Endodermal cell (in vitro differentiated cells): ENCODE measurements around the gene INPP5B. TPM values are rescaled to one million over a fixed set of nuclear protein-coding genes. Genes with fewer than 3 reads are reported as not detected.
A peak's percentile ranks its signal among the peaks of the same experiment; 100 is the strongest.
"Not testable (repeated sequence)": the region's sequence is repeated elsewhere in the genome, so short reads cannot be mapped to it uniquely, and the experiment has no call there.

Experiments used
- DNase-seq: peaks from one replicate; pipeline ENCODE4 v3.0.0-alpha.2; 2017
- H3K27ac ChIP-seq: 2 replicates; pipeline ENCODE4 v1.5.1; 2013; ENCODE audit warnings: mild to moderate bottlenecking, low read depth, low read length, moderate library complexity
- H3K27me3 ChIP-seq: 2 replicates; pipeline ENCODE4 v1.6.1; 2013; ENCODE audit warnings: mild to moderate bottlenecking, low read length, moderate library complexity; ENCODE audit not compliant: insufficient read depth, control insufficient read depth, poor library complexity, severe bottlenecking
- H3K36me3 ChIP-seq: 2 replicates; pipeline ENCODE4 v1.7.0; 2013; ENCODE audit warnings: mild to moderate bottlenecking, low read length, moderate library complexity; ENCODE audit not compliant: control insufficient read depth, insufficient read depth
- H3K4me1 ChIP-seq: one replicate; pipeline ENCODE4 v1.7.0; 2013; ENCODE audit warnings: low read length; ENCODE audit not compliant: control insufficient read depth, insufficient read depth
- H3K4me3 ChIP-seq: 2 replicates; pipeline ENCODE4 v1.5.1; 2013; ENCODE audit warnings: mild to moderate bottlenecking, low read length, moderate library complexity
- H3K9ac ChIP-seq: 2 replicates; pipeline ENCODE4 v1.6.1; 2013; ENCODE audit warnings: mild to moderate bottlenecking, low read length, moderate library complexity; ENCODE audit not compliant: poor library complexity, severe bottlenecking; ENCODE audit errors: extremely low read depth
- H3K9me3 ChIP-seq: 2 replicates; pipeline ENCODE4 v1.6.1; 2013; ENCODE audit warnings: mild to moderate bottlenecking, low read length, moderate library complexity; ENCODE audit not compliant: control insufficient read depth
- H3K27ac Mint-ChIP-seq: 2 replicates; pipeline ENCODE4 v1.8.0; 2020; ENCODE audit warnings: mixed read lengths
- H3K27me3 Mint-ChIP-seq: 2 replicates; pipeline ENCODE4 v1.8.0; 2021; ENCODE audit warnings: mild to moderate bottlenecking, mixed read lengths; ENCODE audit not compliant: insufficient read depth
- H3K36me3 Mint-ChIP-seq: 2 replicates; pipeline ENCODE4 v1.8.0; 2020; ENCODE audit warnings: low read depth, mixed read lengths
- H3K4me1 Mint-ChIP-seq: 2 replicates; pipeline ENCODE4 v1.8.0; 2020; ENCODE audit warnings: mixed read lengths
- H3K4me3 Mint-ChIP-seq: 2 replicates; pipeline ENCODE4 v1.8.0; 2020; ENCODE audit warnings: mild to moderate bottlenecking, moderate library complexity, mixed read lengths
- H3K9me3 Mint-ChIP-seq: 2 replicates; pipeline ENCODE4 v1.8.0; 2020; ENCODE audit warnings: mild to moderate bottlenecking, mixed read lengths
- WGBS, 2 experiments: methylation state at CpG; one replicate each; pipeline versions ENCODE4 v1.1.5 to v1.1.7; 2013; ENCODE audit warnings: missing lambda C conversion rate in 2 of 2, mixed read lengths in 1 of 2; ENCODE audit not compliant: insufficient coverage in 1 of 2, insufficient read length in 1 of 2; 5-methylcytosine and 5-hydroxymethylcytosine counted together
- total RNA-seq, 2 donors: library from RNA; stranded (reverse); fragmentation: NEBNext Ultra II Directional in 1 of 2; extraction: Animal tissue kit (Norgen Biotek cat#: 25700) in 1 of 2; gene quantifications; 2 replicates in 1 of 2; 3 replicates in 1 of 2; pipeline ENCODE4 v1.2.1, GENCODE V29; 2021
- TF ChIP-seq, protein P1 (sequence below): fragments of 200-600 bp; sonication (generic); conservative IDR thresholded peaks from 2 replicates; pipeline ENCODE4 v1.5.0; 2021; ENCODE audit warnings: antibody characterized with exemption, mild to moderate bottlenecking

The INPP5B gene
- total RNA-seq, 2 donors from 2014 or later, result 19.9 to 21.4 TPM

DNA sequence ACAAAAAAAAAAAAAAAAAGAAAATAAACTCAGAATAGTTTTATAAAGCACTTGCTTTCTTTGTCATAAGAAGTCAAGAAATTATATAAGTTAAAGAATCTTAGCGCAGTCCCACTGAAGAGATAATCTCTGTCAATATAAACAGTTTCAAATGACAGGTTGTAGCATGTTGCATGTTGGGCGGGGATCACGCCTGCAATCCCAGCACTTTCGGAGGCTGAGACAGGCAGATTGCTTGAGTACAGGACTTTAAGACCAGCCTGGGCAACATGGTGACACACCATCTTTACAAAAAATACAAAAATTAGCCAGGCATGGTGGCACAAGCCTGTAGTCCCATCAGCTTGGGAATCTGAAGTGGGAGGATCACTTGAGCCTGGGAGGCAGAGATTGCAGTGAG, 18.4 kb upstream of the INPP5B start:
- Mint-ChIP-seq H3K27ac (no peak overlapping the region), H3K9me3 (no peaks in the 10 kb centered on the region), H3K4me3 (no peak overlapping the region), H3K36me3 (peaks cover 65% of the 10 kb centered on the region), H3K4me1 (no peaks in the 10 kb centered on the region), H3K27me3 (no peaks in the 10 kb centered on the region)
- Histone ChIP-seq H3K9me3 (no peaks in the 10 kb centered on the region), H3K27me3 (no peaks in the 10 kb centered on the region), H3K27ac (no peak overlapping the region), H3K9ac (no peak overlapping the region), H3K4me1 (no peaks in the 10 kb centered on the region), H3K4me3 (no peak overlapping the region), H3K36me3 (peaks cover 57% of the 10 kb centered on the region)
- no peak for DNase-seq
- WGBS, 2 experiments, result 96 to 100% methylated on average over 3 to 4 of the region's 4 CpGs
- TF ChIP-seq, protein P1, sequence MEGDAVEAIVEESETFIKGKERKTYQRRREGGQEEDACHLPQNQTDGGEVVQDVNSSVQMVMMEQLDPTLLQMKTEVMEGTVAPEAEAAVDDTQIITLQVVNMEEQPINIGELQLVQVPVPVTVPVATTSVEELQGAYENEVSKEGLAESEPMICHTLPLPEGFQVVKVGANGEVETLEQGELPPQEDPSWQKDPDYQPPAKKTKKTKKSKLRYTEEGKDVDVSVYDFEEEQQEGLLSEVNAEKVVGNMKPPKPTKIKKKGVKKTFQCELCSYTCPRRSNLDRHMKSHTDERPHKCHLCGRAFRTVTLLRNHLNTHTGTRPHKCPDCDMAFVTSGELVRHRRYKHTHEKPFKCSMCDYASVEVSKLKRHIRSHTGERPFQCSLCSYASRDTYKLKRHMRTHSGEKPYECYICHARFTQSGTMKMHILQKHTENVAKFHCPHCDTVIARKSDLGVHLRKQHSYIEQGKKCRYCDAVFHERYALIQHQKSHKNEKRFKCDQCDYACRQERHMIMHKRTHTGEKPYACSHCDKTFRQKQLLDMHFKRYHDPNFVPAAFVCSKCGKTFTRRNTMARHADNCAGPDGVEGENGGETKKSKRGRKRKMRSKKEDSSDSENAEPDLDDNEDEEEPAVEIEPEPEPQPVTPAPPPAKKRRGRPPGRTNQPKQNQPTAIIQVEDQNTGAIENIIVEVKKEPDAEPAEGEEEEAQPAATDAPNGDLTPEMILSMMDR, result no peak

DNA sequence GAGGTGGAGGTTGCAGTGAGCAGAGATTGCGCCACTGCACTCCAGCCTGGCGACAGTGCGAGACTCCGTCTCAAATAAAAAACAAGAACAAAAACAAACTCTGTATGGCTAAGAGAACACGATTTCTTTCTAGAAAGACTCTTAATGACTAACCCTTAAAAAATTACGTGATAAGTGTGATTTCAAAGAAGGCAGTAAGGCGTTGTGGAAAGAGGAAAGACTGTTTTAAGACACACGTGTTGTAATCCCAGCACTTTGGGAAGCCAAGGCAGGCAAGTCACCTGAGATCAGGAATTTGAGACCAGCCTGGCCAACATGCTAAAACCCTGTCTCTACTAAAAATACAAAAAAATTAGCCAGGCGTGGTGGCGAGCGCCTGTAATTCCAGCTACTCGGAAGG, 17.3 kb upstream of the INPP5B start:
- H3K27ac ChIP-seq, H3K9me3 Mint-ChIP-seq, H3K27me3 Mint-ChIP-seq, H3K4me3 Mint-ChIP-seq, H3K27me3 ChIP-seq, H3K9me3 ChIP-seq, DNase-seq, H3K27ac Mint-ChIP-seq, H3K9ac ChIP-seq, H3K4me1 ChIP-seq, H3K4me1 Mint-ChIP-seq, H3K4me3 ChIP-seq: not testable (repeated sequence)
- 86 to 87% methylated on average over 10 to 12 of the region's 12 CpGs for WGBS, 2 experiments
- H3K36me3 ChIP-seq, result peaks cover 55% of the 10 kb centered on the region
- peaks cover 60% of the 10 kb centered on the region for H3K36me3 Mint-ChIP-seq

DNA sequence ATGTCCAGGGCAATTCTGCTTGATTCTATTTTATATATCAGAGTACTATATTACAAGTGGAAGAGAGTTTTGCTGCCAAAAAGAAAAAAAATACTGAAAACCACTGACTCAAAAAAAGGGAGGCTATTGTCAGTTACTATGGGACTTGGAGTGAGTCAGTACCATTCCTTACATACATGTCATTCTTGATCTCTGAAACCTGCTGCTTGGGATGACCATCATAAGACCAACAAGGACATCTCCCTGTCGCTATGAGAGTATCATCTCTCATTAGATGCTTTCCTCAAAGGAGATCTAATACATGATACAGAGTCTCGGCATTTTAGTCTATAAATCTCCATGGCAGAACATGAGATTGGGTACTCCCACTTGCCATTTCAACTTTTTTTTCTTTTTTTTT, 11.8 kb upstream of the INPP5B start:
- Mint-ChIP-seq H3K27ac (no peak overlapping the region), H3K27me3 (no peaks in the 10 kb centered on the region), H3K9me3 (no peaks in the 10 kb centered on the region), H3K4me1 (peaks cover 3% of the 10 kb centered on the region), H3K4me3 (no peak overlapping the region), H3K36me3 (peaks cover 48% of the 10 kb centered on the region)
- Histone ChIP-seq H3K27ac (no peak overlapping the region), H3K9me3 (no peaks in the 10 kb centered on the region), H3K9ac (no peak overlapping the region), H3K4me3 (no peak overlapping the region), H3K4me1 (no peaks in the 10 kb centered on the region), H3K27me3 (no peaks in the 10 kb centered on the region), H3K36me3 (peaks cover 41% of the 10 kb centered on the region)
- DNase-seq, result no peak
- TF ChIP-seq, protein P1, result no peak
- 94 to 96% methylated on average over 2 of the region's 2 CpGs for WGBS, 2 experiments

DNA sequence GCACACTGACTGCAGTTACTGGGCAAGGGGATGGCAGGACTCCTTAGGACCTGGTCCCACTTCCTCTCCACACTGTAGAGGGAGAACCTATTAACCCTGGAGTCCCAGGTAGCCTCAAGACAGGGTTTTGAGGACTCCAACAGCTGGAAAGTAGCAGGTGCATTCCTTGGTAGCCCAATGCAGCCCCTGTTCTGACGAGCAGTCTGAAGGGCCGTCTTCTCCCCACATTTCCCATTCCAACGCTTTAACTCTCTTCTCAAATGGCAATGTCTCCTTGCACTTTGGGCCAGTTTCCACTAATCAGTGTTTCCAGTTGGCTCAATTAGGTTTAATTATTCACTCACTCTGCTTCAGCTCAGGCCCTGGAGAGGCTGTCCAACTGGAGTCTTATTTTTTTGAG, 8.8 kb upstream of the INPP5B start:
- peaks cover 28% of the 10 kb centered on the region for H3K36me3 ChIP-seq
- H3K9me3 Mint-ChIP-seq, result no peaks in the 10 kb centered on the region
- peak overlapping the region; percentile 14 for H3K27ac Mint-ChIP-seq
- no peaks in the 10 kb centered on the region for H3K9me3 ChIP-seq
- no peak overlapping the region for H3K27ac ChIP-seq
- H3K4me3 ChIP-seq, result no peak overlapping the region
- H3K9ac ChIP-seq, result no peak overlapping the region
- H3K4me3 Mint-ChIP-seq, result no peak overlapping the region
- peaks cover 3% of the 10 kb centered on the region for H3K4me1 Mint-ChIP-seq
- WGBS, 2 experiments, result 92 to 93% methylated on average over 3 of the region's 3 CpGs
- no peaks in the 10 kb centered on the region for H3K27me3 ChIP-seq
- peaks cover 28% of the 10 kb centered on the region for H3K36me3 Mint-ChIP-seq
- TF ChIP-seq, protein P1, result no peak
- DNase-seq, result no peak
- H3K27me3 Mint-ChIP-seq, result no peaks in the 10 kb centered on the region
- no peaks in the 10 kb centered on the region for H3K4me1 ChIP-seq
